SKM-1 treated with dmso at 0.1 percent for 144 hours (cell line): ENCODE data around the gene ADCY10.
"Not testable (repeated sequence)": the region's sequence is repeated elsewhere in the genome, so short reads cannot be mapped to it uniquely, and the experiment has no call there.

Experiments
- DNase-seq: peaks from one replicate; lab custom pipeline; 2025; ENCODE audit not compliant: unreplicated experiment; lab: John Stamatoyannopoulos, UW

Gene ADCY10

GRCh38 chr1:167913895-167914496 is at the start of gene ADCY10:
ADCY10 (minus strand) TSS chr1:167914134; CDS start chr1:167905140, 8,994 bp downstream.
- DNase-seq = no peak

GRCh38 chr1:167957710-167958109 is 43.8 kb upstream of the ADCY10 start:
- DNase-seq = no peak

- no peak for DNase-seq
Observed at GRCh38 chr1:167955915-167956314, 42.0 kb upstream of the ADCY10 start.

GRCh38 chr1:167950569-167950968 is 36.6 kb upstream of the ADCY10 start:
- no peak for DNase-seq

GRCh38 chr1:167949785-167950184 is 35.9 kb upstream of the ADCY10 start:
- no peak for DNase-seq

GRCh38 chr1:167947733-167948132 is 33.8 kb upstream of the ADCY10 start:
- no peak for DNase-seq

- DNase-seq = no peak
Observed at GRCh38 chr1:167943541-167943940, 29.6 kb upstream of the ADCY10 start.

- no peak for DNase-seq
Observed at GRCh38 chr1:167940264-167940663, 26.3 kb upstream of the ADCY10 start.

GRCh38 chr1:167938080-167938636 is 24.2 kb upstream of the ADCY10 start:
- DNase-seq = no peak

GRCh38 chr1:167937709-167938010 is 23.7 kb upstream of the ADCY10 start:
- no peak for DNase-seq

GRCh38 chr1:167936930-167937708 is 23.2 kb upstream of the ADCY10 start, which contains the start of gene MPC2:
MPC2 (minus strand) TSS chr1:167937072; CDS start chr1:167935841, 1,231 bp downstream.
- peak; percentile 53 for DNase-seq

- DNase-seq = peak; percentile 99
Observed at GRCh38 chr1:167936068-167936929, 22.4 kb upstream of the ADCY10 start, which contains the start of gene DCAF6. DCAF6 (plus strand) TSS chr1:167936683; CDS start chr1:167936912, 229 bp downstream.

GRCh38 chr1:167935216-167936067 is 21.5 kb upstream of the ADCY10 start:
- DNase-seq = peak; percentile 76

- DNase-seq = peak; percentile 76
Observed at GRCh38 chr1:167934426-167935215, 20.7 kb upstream of the ADCY10 start.

- no peak for DNase-seq
Observed at GRCh38 chr1:167933788-167934187, 19.9 kb upstream of the ADCY10 start.

GRCh38 chr1:167929725-167930124 is 15.8 kb upstream of the ADCY10 start:
- no peak for DNase-seq

- DNase-seq = not testable (repeated sequence)
Observed at GRCh38 chr1:167928919-167929318, 15.0 kb upstream of the ADCY10 start.

GRCh38 chr1:167928457-167928852 is 14.5 kb upstream of the ADCY10 start:
- DNase-seq = no peak

GRCh38 chr1:167927046-167927754 is 13.3 kb upstream of the ADCY10 start:
- no peak for DNase-seq
